K562 (cell line): ENCODE data around the gene MCHR2. TPM values are rescaled to one million over a fixed set of nuclear protein-coding genes. Genes with fewer than 3 reads are reported as not detected.

Source experiments
- ATAC-seq: fragments of 200-7000 bp; cut with Tn5 transposase; 3 replicates; pipeline ENCODE4 v1.9.1; 2020; ENCODE audit warnings: moderate library complexity
- BruUV-seq: library from RNA; stranded (reverse); fragments of 400-500 nt; replicated peaks from 2 replicates; lab custom pipeline; 2021; lab: Mats Ljungman, UMichigan
- CTCF ChIA-PET: fragments of 300-600 bp; formaldehyde crosslinking; extraction: SDS; loops from one replicate; lab custom pipeline; 2021; ENCODE audit warnings: low intra/inter-chr PET ratio; lab: Yijun Ruan, JAX
- POLR2A ChIA-PET: fragments of 300-600, 350-650 bp; sonication (Branson Sonifier 250); formaldehyde crosslinking; extraction: SDS; loops from one replicate; lab custom pipeline; 2021; ENCODE audit warnings: antibody characterized with exemption, inconsistent platforms; lab: Yijun Ruan, JAX
- DNase-seq, 4 experiments: peaks; one replicate each; pipeline versions ENCODE4 v3.0.0 to v3.0.0-alpha.2; 2011 to 2018; ENCODE audit warnings: low spot score in 3 of 4, mixed read lengths in 3 of 4; ENCODE audit errors: extremely low read depth in 1 of 4
- FAIRE-seq: peaks from 2 replicates; lab custom pipeline; 2011; peaks lifted over from hg19 to GRCh38; lab: Jason Lieb, UNC
- H2AFZ ChIP-seq: 2 replicates; pipeline ENCODE4 v1.6.0; 2011; ENCODE audit warnings: low read depth, low read length, control low read depth, inconsistent platforms
- H3K27ac ChIP-seq: fragments of 200-600 bp; 3 replicates; pipeline ENCODE4 v1.8.0; 2011; ENCODE audit warnings: low read depth, mild to moderate bottlenecking, control low read depth, inconsistent platforms, low read length, moderate library complexity, mixed read lengths; ENCODE audit errors: extremely low read depth
- H3K27me3 ChIP-seq, 2 experiments: fragments of 300-600 bp in 1 of 2; 2 replicates in 1 of 2; 3 replicates in 1 of 2; pipeline versions ENCODE4 v1.6.0 to v1.8.0; 2011; ENCODE audit warnings: inconsistent platforms in 2 of 2, low read length in 2 of 2, mild to moderate bottlenecking in 1 of 2, mixed read lengths in 1 of 2, moderate library complexity in 1 of 2; ENCODE audit not compliant: control insufficient read depth in 2 of 2, insufficient read depth in 2 of 2
- H3K36me3 ChIP-seq: fragments of 300-600 bp; 3 replicates; pipeline ENCODE4 v1.8.0; 2011; ENCODE audit warnings: mild to moderate bottlenecking, low read length, inconsistent platforms; ENCODE audit not compliant: control insufficient read depth, insufficient read depth
- H3K4me1 ChIP-seq, 2 experiments: fragments of 200-600 bp in 1 of 2; replicated peaks in 1 of 2; 2 replicates in 1 of 2; 3 replicates in 1 of 2; pipeline versions ENCODE4 v1.5.1 to v1.8.0; 2011; ENCODE audit warnings: inconsistent platforms in 2 of 2, low read length in 2 of 2, mild to moderate bottlenecking in 1 of 2, mixed read lengths in 1 of 2, moderate library complexity in 1 of 2; ENCODE audit not compliant: control insufficient read depth in 2 of 2, insufficient read depth in 2 of 2
- H3K4me2 ChIP-seq: 2 replicates; pipeline ENCODE4 v1.6.1; 2011; ENCODE audit warnings: low read length, control low read depth, inconsistent platforms, mixed read lengths; ENCODE audit not compliant: insufficient read depth
- H3K4me3 ChIP-seq: fragments of 200-600 bp; sonication (generic), shearing (Covaris generic); 2 replicates; pipeline ENCODE4 v1.5.1; 2016; ENCODE audit warnings: control low read depth, inconsistent platforms
- H3K79me2 ChIP-seq: fragments of 200-600 bp; 3 replicates; pipeline ENCODE4 v1.8.0; 2011; ENCODE audit warnings: low read length, inconsistent platforms; ENCODE audit not compliant: control insufficient read depth, insufficient read depth
- H3K9ac ChIP-seq, 2 experiments: 2 replicates each; pipeline versions ENCODE4 v1.6.0 to v1.6.1; 2011; ENCODE audit warnings: low read depth in 2 of 2, low read length in 2 of 2, control low read depth in 1 of 2, inconsistent platforms in 1 of 2, mild to moderate bottlenecking in 1 of 2, mixed read lengths in 1 of 2; ENCODE audit not compliant: insufficient read depth in 1 of 2
- H3K9me1 ChIP-seq: one replicate; pipeline ENCODE4 v1.6.0; 2011; ENCODE audit warnings: inconsistent platforms, mild to moderate bottlenecking, low read length, moderate library complexity; ENCODE audit not compliant: control insufficient read depth, insufficient read depth
- H3K9me3 ChIP-seq: replicated peaks from 2 replicates; pipeline ENCODE4 v1.5.1; 2011; ENCODE audit warnings: low read depth, low read length, inconsistent platforms; ENCODE audit not compliant: control insufficient read depth, insufficient read depth
- H4K20me1 ChIP-seq: replicated peaks from 2 replicates; pipeline ENCODE4 v1.6.1; 2011; ENCODE audit warnings: low read length, inconsistent platforms, mixed read lengths; ENCODE audit not compliant: control insufficient read depth, insufficient read depth
- HDAC8 ChIP-seq: fragments of 450-650 bp; IDR thresholded peaks from 2 replicates; pipeline ENCODE4 v1.6.1; 2016; ENCODE audit warnings: mild to moderate bottlenecking, missing genetic modification characterization, moderate library complexity, missing compliant biosample characterization
- IRF1 ChIP-seq: sonication (generic); formaldehyde crosslinking; IDR thresholded peaks from 2 replicates; pipeline ENCODE4 v1.8.0; 2022; ENCODE audit warnings: missing genetic modification reagents, mild to moderate bottlenecking, borderline replicate concordance
- LEF1 ChIP-seq: fragments of 450-650 bp; IDR thresholded peaks from 2 replicates; pipeline ENCODE4 v1.6.1; 2016; ENCODE audit warnings: mild to moderate bottlenecking
- XRCC4 ChIP-seq: IDR thresholded peaks from one replicate; pipeline ENCODE4 v1.6.1; 2011; ENCODE audit not compliant: insufficient read depth, insufficient read length; ENCODE audit errors: extremely low read depth
- ZNF253 ChIP-seq: fragments of 250-450 bp; sonication (Bioruptor Pico); conservative IDR thresholded peaks from 2 replicates; pipeline ENCODE4 v1.6.1; 2021; ENCODE audit warnings: mild to moderate bottlenecking
- ZNF561 ChIP-seq: fragments of 450-650 bp; formaldehyde crosslinking; conservative IDR thresholded peaks from 2 replicates; pipeline ENCODE4 v1.4.0; 2020; ENCODE audit warnings: mild to moderate bottlenecking, moderate library complexity
- WGBS: fragments of 100-300 bp; shearing (Covaris generic); methylation state at CpG from one replicate; pipeline ENCODE4 v1.1.6; 2016; ENCODE audit warnings: low coverage, mixed read lengths; ENCODE audit not compliant: insufficient coverage; ENCODE audit errors: missing lambda C conversion rate; 5-methylcytosine and 5-hydroxymethylcytosine counted together
- in situ Hi-C: fragments of 300-500 bp; cut with MboI; formaldehyde crosslinking; loops from 4 replicates; pipeline ENCODE4 v1.15.0; 2018; ENCODE audit warnings: inconsistent platforms, mixed read lengths
- intact Hi-C: fragments of 100-400 bp; cut with micrococcal nuclease; formaldehyde crosslinking; loops from 2 replicates; pipeline ENCODE4 v1.14.2; 2022
- polyA plus RNA-seq, 8 experiments: library from polyadenylated mRNA; depleted of rRNA in 4 of 8; stranded (reverse) in 5 of 8; unstranded in 3 of 8; fragments of >200 nt; fragmentation: Nextera tagmentation in 2 of 8; fragmentation: Illumina TruSeq in 1 of 8; extraction: Ambion mirVana in 2 of 8; extraction: Trizol in 1 of 8; gene quantifications; 2 replicates each; pipeline versions ENCODE4 v1.2.1 to v1.2.3, GENCODE V29; 2011 to 2014; ENCODE audit warnings: inconsistent platforms in 1 of 8, missing spikeins in 1 of 8
- total RNA-seq, 7 experiments: library from RNA; depleted of rRNA in 6 of 7; stranded (reverse); fragments of >200 nt in 6 of 7; fragmentation: Illumina TruSeq in 2 of 7; extraction: Trizol in 2 of 7; gene quantifications; 2 replicates each; pipeline versions ENCODE4 v1.2.1 to v1.2.3, GENCODE V29; 2011 to 2021; ENCODE audit warnings: low replicate concordance in 1 of 7
- TF ChIP-seq, protein P1 (sequence below): sonication (generic); formaldehyde crosslinking; IDR thresholded peaks from 2 replicates; pipeline ENCODE4 v1.8.0; 2023; ENCODE audit warnings: mild to moderate bottlenecking, missing genetic modification reagents

MCHR2 gene
- total and polyA plus RNA-seq, 9 of the 15 experiments (the other 6 are each of a cell fraction or from before 2014, with no cell fraction given), result not detected

GRCh38 chr6:100023798-100024197 lies 29.8 kb upstream of the MCHR2 start (continued):
- TF ChIP-seq LEF1 (no peak), XRCC4 (no peak)
- TF ChIP-seq, all 486 proteins: peak for 0

- no peak for FAIRE-seq
- Histone ChIP-seq H3K9me3 (no peaks in the 10 kb centered on the region), H4K20me1 (no peaks in the 10 kb centered on the region), H3K4me1 (no peaks in the 10 kb centered on the region), H3K27me3 (no peaks in the 10 kb centered on the region), H3K9ac (no peak overlapping the region), H3K36me3 (no peaks in the 10 kb centered on the region), H3K9me1 (no peaks in the 10 kb centered on the region), H2AFZ (no peak overlapping the region), H3K4me2 (no peak overlapping the region), H3K4me3 (no peak overlapping the region), H3K79me2 (no peaks in the 10 kb centered on the region), H3K27ac (no peak overlapping the region)
- intact Hi-C loops, result no loop called here
- no peak for DNase-seq
- TF ChIP-seq ZNF253 (no peak), IRF1 (CRISPR knock-in tag) (no peak), ZNF561 (CRISPR knock-in tag) (no peak), HDAC8 (no peak)
- TF ChIP-seq, protein P1, sequence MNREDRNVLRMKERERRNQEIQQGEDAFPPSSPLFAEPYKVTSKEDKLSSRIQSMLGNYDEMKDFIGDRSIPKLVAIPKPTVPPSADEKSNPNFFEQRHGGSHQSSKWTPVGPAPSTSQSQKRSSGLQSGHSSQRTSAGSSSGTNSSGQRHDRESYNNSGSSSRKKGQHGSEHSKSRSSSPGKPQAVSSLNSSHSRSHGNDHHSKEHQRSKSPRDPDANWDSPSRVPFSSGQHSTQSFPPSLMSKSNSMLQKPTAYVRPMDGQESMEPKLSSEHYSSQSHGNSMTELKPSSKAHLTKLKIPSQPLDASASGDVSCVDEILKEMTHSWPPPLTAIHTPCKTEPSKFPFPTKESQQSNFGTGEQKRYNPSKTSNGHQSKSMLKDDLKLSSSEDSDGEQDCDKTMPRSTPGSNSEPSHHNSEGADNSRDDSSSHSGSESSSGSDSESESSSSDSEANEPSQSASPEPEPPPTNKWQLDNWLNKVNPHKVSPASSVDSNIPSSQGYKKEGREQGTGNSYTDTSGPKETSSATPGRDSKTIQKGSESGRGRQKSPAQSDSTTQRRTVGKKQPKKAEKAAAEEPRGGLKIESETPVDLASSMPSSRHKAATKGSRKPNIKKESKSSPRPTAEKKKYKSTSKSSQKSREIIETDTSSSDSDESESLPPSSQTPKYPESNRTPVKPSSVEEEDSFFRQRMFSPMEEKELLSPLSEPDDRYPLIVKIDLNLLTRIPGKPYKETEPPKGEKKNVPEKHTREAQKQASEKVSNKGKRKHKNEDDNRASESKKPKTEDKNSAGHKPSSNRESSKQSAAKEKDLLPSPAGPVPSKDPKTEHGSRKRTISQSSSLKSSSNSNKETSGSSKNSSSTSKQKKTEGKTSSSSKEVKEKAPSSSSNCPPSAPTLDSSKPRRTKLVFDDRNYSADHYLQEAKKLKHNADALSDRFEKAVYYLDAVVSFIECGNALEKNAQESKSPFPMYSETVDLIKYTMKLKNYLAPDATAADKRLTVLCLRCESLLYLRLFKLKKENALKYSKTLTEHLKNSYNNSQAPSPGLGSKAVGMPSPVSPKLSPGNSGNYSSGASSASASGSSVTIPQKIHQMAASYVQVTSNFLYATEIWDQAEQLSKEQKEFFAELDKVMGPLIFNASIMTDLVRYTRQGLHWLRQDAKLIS (CRISPR knock-in tag), result no peak
- BruUV-seq, result no TSS peak
- 0% methylated on average over 3 of the region's 3 CpGs for WGBS
- ATAC-seq, result no peak
- POLR2A ChIA-PET, result interaction anchor here (0.6 kb wide), 1 partner anchor 112 kb away, joined by 5 read pairs; no protein-coding TSS in a partner anchor
- CTCF ChIA-PET, result no interaction called here
- in situ Hi-C loops, result no loop called here
Measured at GRCh38 chr6:100022847-100023246, 28.8 kb upstream of the MCHR2 start.
